AG08395 (cell line): ENCODE results near the gene LCE2D.
"Not testable (repeated sequence)": the region's sequence is repeated elsewhere in the genome, so short reads cannot be mapped to it uniquely, and the experiment has no call there.

Experiments
- DNase-seq: peaks from one replicate; pipeline ENCODE4 v3.0.0; 2012; ENCODE audit warnings: mixed read lengths, low spot score

The LCE2D gene

GRCh38 chr1:152663098-152663497 is at the start of gene LCE2D:
TSS of gene LCE2D (plus strand) at chr1:152663380. CDS start at chr1:152664106, 726 bp downstream.
- no peak for DNase-seq

DNA sequence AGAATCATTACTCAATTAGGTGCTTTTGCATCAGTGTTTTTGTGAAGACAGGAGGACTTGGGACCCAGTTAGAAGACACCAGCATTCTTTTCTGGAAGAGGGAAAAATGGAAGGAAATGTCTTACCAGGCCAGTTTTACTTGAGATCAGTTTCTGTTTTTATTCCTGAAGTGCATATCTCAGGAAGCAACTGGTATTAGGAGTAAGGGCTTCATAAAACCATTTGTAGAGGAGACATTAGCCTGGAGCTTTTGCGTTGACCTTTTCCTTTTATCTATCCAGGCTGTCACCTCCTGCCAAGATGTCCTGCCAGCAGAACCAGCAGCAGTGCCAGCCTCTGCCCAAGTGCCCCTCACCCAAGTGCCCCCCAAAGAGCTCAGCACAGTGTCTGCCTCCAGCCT is 49.7 kb upstream of the LCE2D start, which contains the start of gene LCE3B:
Gene LCE3B (plus strand): TSS at position 301 of the 400 bp plus-strand sequence. CDS start 0 bp downstream, at position 301.
- no peak for DNase-seq

DNA sequence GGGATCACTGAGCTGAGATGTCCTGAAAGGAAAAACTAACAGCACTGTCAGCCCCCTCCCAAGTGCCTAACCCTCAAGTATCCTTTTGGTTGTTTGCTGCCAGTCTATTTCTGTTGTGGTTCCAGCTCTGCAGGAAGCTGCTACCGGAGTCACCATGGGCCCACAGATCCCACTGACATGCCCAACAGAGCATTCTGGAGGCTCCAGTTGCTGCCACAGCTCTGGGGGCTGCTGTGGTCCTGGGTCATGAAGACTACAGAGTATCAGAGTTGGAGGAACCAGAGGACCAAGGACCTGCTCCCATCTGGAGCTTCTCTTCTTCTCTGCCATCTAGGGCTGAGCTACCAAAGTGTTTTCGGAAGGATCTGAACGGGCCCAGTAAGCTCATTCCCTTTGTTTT is 41.2 kb upstream of the LCE2D start:
- DNase-seq: no peak

DNA sequence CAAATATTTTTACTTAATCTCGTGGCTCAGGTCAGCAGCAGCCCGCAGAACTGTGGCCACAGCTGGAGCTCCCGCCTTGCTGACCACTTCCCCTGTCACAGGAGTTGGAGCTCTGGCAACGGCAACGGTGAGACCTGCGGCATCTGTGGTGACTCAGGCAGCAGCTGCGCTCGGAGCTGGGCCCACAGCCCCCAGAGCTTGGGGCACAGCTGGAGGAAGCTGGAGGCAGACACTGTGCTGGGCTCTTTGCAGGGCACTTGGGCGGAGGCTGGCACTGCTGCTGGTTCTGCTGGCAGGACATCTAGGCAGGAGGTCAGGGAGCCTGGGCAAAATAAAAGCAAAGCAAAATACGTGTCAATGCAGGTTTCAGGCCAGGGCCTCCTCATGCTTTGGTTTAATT is 40.4 kb upstream of the LCE2D start, which contains the start of gene LCE3A:
Gene LCE3A (minus strand): TSS at position 301 of the 400 bp plus-strand sequence. CDS start 0 bp downstream, at position 301.
- DNase-seq: no peak

DNA sequence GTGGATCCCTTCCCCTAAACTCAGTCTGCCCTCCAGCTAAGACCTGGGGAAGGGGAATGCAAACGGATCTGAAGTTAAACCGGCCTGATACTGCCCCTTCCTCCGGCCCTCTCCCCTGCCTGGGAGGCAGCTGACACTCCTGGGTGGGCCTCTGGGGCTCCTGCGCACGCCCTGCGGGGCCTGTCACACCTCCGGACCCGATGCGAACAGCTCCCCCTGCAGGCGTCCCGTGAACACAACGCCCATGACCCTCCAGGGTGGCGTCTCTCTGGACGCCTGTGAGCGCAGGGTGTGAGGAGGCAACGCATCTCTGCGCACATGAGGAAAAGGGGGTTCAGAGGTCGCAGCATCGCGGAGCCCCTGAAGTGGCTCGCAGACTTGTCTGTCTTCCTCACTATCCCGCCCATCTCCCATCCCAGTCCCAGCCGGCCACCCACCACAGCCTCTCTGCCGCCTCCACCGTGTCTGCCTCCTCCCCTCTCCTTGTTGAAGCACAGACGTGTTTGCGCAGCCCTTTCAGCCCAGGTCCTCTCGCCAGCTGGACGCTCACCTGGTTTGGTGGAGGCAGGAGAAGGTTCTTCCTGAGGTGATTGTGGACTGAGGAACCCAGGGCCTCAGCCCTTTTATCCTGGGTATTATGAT is 39.9 kb upstream of the LCE2D start:
- DNase-seq: no peak

DNA sequence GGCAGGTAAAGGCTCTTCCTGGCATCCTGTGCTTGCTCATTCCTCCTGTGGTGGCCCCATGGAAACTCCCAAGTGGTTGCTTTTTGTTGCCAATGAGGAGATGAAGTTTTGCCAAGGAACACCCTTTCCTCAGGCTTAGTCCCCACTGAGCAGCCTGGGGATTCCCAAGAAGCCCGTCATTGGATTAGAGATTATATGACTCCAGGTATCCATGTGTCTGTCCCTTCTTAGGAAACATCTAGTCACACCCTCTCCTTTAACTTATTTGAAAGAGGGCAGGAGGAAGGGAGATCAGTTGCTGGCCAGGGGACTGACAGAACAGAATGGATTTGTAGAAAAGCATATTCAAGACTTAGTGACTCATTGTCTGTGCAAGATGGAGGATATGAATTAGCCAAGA is 36.4 kb upstream of the LCE2D start:
- no peak for DNase-seq

- no peak for DNase-seq
Observed at GRCh38 chr1:152630596-152630995, 32.6 kb upstream of the LCE2D start.

DNA sequence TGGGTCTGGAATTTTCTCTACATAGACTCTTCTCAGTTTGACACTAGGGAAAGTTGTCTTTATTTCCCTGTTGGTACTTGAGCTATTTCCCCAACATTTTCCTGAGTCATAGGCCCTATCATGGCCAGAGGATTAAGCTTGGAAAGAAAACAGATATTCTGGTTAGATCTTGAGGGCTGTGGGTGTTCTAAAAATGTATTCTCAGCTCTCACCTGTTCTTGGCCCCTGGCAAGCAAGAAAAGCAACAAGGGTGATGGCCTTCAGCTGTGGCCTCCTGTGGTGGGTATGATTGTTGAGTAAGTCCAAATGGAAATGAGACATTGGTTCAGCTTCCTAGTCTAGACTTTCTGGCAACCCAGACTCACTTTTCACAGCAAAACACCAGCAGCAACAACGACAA is 22.8 kb upstream of the LCE2D start:
- DNase-seq: no peak

GRCh38 chr1:152643945-152644344 is 19.2 kb upstream of the LCE2D start:
- DNase-seq: no peak

- DNase-seq: no peak
Observed at GRCh38 chr1:152645146-152645545, 18.0 kb upstream of the LCE2D start.

GRCh38 chr1:152646656-152647055 is 16.5 kb upstream of the LCE2D start:
- no peak for DNase-seq

DNA sequence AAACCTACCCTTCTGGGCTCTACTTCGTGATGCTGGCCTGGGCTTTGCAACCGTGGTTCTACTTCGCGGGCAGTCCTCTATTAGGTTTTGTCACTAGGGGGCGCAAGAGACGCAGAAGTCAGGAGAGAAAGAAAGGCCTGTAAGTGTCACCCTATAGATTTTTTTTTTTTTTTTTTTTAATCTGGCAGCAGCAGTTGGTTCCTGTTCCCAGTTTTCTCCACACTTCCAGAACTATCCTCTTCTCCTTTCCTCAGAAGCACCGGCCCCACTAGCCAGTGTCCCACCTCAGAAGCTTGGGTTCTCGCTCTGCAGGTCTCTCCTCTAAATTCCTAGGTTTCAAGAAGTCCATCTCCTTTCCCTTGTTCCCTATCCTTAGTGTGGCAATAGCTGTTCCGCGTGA is 9.1 kb upstream of the LCE2D start:
- peak; percentile 46 for DNase-seq

- DNase-seq: no peak
Observed at GRCh38 chr1:152656459-152656858, 6.7 kb upstream of the LCE2D start.

GRCh38 chr1:152657677-152658076 is 5.5 kb upstream of the LCE2D start:
- no peak for DNase-seq

- no peak for DNase-seq
Observed at GRCh38 chr1:152658649-152659048, 4.5 kb upstream of the LCE2D start.

GRCh38 chr1:152666171-152666570 is 3.0 kb downstream of the LCE2D start:
- DNase-seq: not testable (repeated sequence)

GRCh38 chr1:152667648-152668047 is 4.5 kb downstream of the LCE2D start:
- no peak for DNase-seq

GRCh38 chr1:152673016-152673415 is 9.8 kb downstream of the LCE2D start:
- DNase-seq: no peak

DNA sequence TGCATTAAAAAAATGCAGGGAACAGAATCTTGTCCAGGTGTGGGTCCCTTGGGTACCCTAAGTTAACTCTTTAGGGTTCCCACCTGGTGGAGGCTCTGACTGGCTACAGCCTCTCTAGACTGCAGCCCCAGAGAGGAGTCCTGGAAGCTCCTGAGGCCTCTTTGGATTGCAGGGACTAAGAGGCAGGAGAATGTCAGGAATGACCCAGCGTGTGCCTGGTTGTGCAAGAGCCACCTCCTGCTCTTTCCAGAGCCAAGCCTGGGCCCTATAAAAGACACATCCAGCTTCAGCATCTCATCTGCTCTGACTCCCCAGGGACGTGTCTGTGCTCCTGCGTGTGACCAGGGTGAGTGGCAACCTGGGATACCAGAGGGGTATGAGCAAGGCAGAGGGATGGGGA is 11.8 kb downstream of the LCE2D start, which contains the start of gene LCE2C:
Gene LCE2C (plus strand): TSS at position 297 of the 400 bp plus-strand sequence. CDS start 737 bp downstream, outside the sequence.
- not testable (repeated sequence) for DNase-seq

- no peak for DNase-seq
Observed at GRCh38 chr1:152679459-152679858, 16.3 kb downstream of the LCE2D start.

DNA sequence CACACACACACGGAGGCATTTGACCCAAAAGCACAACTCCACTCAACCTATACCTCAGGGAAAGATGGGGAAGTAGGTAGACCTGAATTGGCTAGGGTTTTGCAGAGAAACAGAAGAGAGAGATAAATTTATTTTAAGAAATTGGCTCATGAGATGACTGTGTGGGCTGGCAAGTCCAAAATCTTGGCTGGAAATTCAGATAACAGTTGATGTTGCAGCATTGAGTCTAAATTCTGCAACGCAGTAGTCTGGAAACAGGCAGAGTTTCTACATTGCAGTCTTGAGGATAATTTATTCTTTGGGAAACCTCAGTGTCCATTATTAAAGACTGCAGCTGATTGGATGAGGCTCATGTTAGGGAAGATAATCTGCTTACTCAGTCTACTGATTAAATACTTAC is 18.4 kb downstream of the LCE2D start:
- DNase-seq: no peak

GRCh38 chr1:152683846-152684245 is 20.7 kb downstream of the LCE2D start:
- DNase-seq: no peak

DNA sequence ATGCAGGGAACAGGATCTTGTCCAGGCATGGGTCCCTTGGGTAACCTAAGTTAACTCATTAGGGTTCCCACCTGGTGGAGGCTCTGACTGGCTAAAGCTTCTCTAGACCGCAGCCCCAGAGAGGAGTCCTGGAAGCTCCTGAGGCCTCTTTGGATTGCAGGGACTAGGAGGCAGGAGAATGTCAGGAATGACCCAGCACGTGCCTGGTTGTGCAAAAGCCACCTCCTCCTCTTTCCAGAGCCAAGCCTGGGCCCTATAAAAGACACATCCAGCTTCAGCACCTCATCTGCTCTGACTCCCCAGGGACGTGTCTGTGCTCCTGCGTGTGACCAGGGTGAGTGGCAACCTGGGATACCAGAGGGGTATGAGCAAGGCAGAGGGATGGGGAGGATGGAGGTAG is 22.6 kb downstream of the LCE2D start, which contains the start of gene LCE2B:
Gene LCE2B (plus strand): TSS at position 301 of the 400 bp plus-strand sequence. CDS start 721 bp downstream, outside the sequence.
- not testable (repeated sequence) for DNase-seq
